DOHH2 (cell line): ENCODE results near the gene JHY.

Experiments
- H3F3A ChIP-seq: fragments of 200-600 bp; sonication (generic), shearing (Covaris generic); 2 replicates; pipeline ENCODE4 v1.6.0; 2016; ENCODE audit warnings: antibody characterized with exemption, mild to moderate bottlenecking; ENCODE audit not compliant: control insufficient read depth, insufficient read depth
- H3K27ac ChIP-seq: fragments of 200-600 bp; sonication (generic); 2 replicates; pipeline ENCODE4 v1.5.1; 2014; ENCODE audit warnings: low read depth, mild to moderate bottlenecking, low read length, moderate library complexity
- H3K27me3 ChIP-seq: fragments of 200-600 bp; sonication (generic); 2 replicates; pipeline ENCODE4 v1.6.1; 2014; ENCODE audit warnings: mild to moderate bottlenecking, low read length, mixed read lengths; ENCODE audit not compliant: control insufficient read depth
- H3K36me3 ChIP-seq: fragments of 200-600 bp; sonication (generic); 2 replicates; pipeline ENCODE4 v1.6.1; 2014; ENCODE audit warnings: mild to moderate bottlenecking, low read length, moderate library complexity, mixed read lengths; ENCODE audit not compliant: control insufficient read depth
- H3K4me1 ChIP-seq: fragments of 200-600 bp; sonication (generic); 2 replicates; pipeline ENCODE4 v1.6.1; 2014; ENCODE audit warnings: mild to moderate bottlenecking, low read length, mixed read lengths; ENCODE audit not compliant: control insufficient read depth
- H3K4me2 ChIP-seq: fragments of 200-600 bp; sonication (generic); 2 replicates; pipeline ENCODE4 v1.6.0; 2014; ENCODE audit warnings: mild to moderate bottlenecking, low read length, moderate library complexity
- H3K4me3 ChIP-seq: fragments of 200-600 bp; sonication (generic); 2 replicates; pipeline ENCODE4 v1.5.1; 2014; ENCODE audit warnings: mild to moderate bottlenecking, low read length, mixed read lengths
- H3K79me2 ChIP-seq: fragments of 200-600 bp; sonication (generic); 2 replicates; pipeline ENCODE4 v1.6.1; 2014; ENCODE audit warnings: mild to moderate bottlenecking, low read length, mixed read lengths; ENCODE audit not compliant: control insufficient read depth
- H3K9me2 ChIP-seq: fragments of 200-600 bp; sonication (generic); replicated peaks from 2 replicates; pipeline ENCODE4 v1.6.1; 2014; ENCODE audit warnings: mild to moderate bottlenecking, low read length, mixed read lengths; ENCODE audit not compliant: control insufficient read depth
- H3K9me3 ChIP-seq: fragments of 200-600 bp; sonication (generic); 2 replicates; pipeline ENCODE4 v1.6.1; 2014; ENCODE audit warnings: antibody characterized with exemption, low read length, mixed read lengths; ENCODE audit not compliant: control insufficient read depth, insufficient read depth
- H4K20me1 ChIP-seq: fragments of 200-600 bp; sonication (generic); 2 replicates; pipeline ENCODE4 v1.6.0; 2014; ENCODE audit warnings: low read depth, mild to moderate bottlenecking, antibody characterized with exemption, low read length, moderate library complexity; ENCODE audit not compliant: control insufficient read depth, insufficient read depth
- CTCF ChIP-seq: fragments of 200-600 bp; sonication (generic); IDR thresholded peaks from one replicate; pipeline ENCODE4 v1.5.1; 2014; ENCODE audit warnings: antibody characterized with exemption, mild to moderate bottlenecking, low read depth, low read length; ENCODE audit not compliant: poor library complexity, severe bottlenecking
- EZH2phosphoT487 ChIP-seq: fragments of 200-600 bp; sonication (generic); IDR thresholded peaks from 2 replicates; pipeline ENCODE4 v1.6.1; 2017; ENCODE audit warnings: borderline replicate concordance, mild to moderate bottlenecking, antibody characterized with exemption, low read length, moderate library complexity, mixed read lengths

JHY gene

GRCh38 chr11:122998727-122999366, 116.3 kb downstream of the JHY start:
- TF ChIP-seq EZH2phosphoT487 (no peak), CTCF (no peak)
- H3K27me3 ChIP-seq: no peaks in the 10 kb centered on the region
- H3K9me3 ChIP-seq: no peaks in the 10 kb centered on the region
- no peak overlapping the region for H3K27ac ChIP-seq
- H3K79me2 ChIP-seq: no peaks in the 10 kb centered on the region
- no peaks in the 10 kb centered on the region for H3K9me2 ChIP-seq
- H3K4me2 ChIP-seq: no peak overlapping the region
- no peaks in the 10 kb centered on the region for H3K36me3 ChIP-seq
- no peaks in the 10 kb centered on the region for H3K4me1 ChIP-seq
- H3F3A ChIP-seq: no peaks in the 10 kb centered on the region
- H4K20me1 ChIP-seq: no peaks in the 10 kb centered on the region
- no peak overlapping the region for H3K4me3 ChIP-seq

GRCh38 chr11:123000721-123001120, 118.2 kb downstream of the JHY start:
- no peaks in the 10 kb centered on the region for H4K20me1 ChIP-seq
- H3F3A ChIP-seq: no peaks in the 10 kb centered on the region

GRCh38 chr11:123006860-123007542, 124.4 kb downstream of the JHY start:
- Histone ChIP-seq H3F3A (no peaks in the 10 kb centered on the region), H3K4me1 (no peaks in the 10 kb centered on the region), H4K20me1 (no peaks in the 10 kb centered on the region), H3K4me3 (no peak overlapping the region), H3K9me2 (no peaks in the 10 kb centered on the region), H3K9me3 (no peaks in the 10 kb centered on the region), H3K4me2 (no peak overlapping the region), H3K27me3 (0 out of 2 replicates have a peak, but pooled peaks cover 3% of the 10 kb centered on the region), H3K27ac (no peak overlapping the region), H3K79me2 (no peaks in the 10 kb centered on the region), H3K36me3 (no peaks in the 10 kb centered on the region)
- no peak for TF ChIP-seq EZH2phosphoT487
- TF ChIP-seq CTCF: no peak

More at GRCh38 chr11:123000721-123001120, 118.2 kb downstream of the JHY start:
- H3K9me3 ChIP-seq: no peaks in the 10 kb centered on the region
- no peak overlapping the region for H3K4me3 ChIP-seq
- no peaks in the 10 kb centered on the region for H3K79me2 ChIP-seq
- no peaks in the 10 kb centered on the region for H3K4me1 ChIP-seq
- H3K27me3 ChIP-seq: 0 out of 2 replicates have a peak, but pooled peaks cover 3% of the 10 kb centered on the region
- no peaks in the 10 kb centered on the region for H3K9me2 ChIP-seq
- no peaks in the 10 kb centered on the region for H3K36me3 ChIP-seq
- H3K4me2 ChIP-seq: no peak overlapping the region
- H3K27ac ChIP-seq: no peak overlapping the region
- TF ChIP-seq CTCF (no peak), EZH2phosphoT487 (no peak)
